GM10266 (cell line): ENCODE results near the gene SLC25A42.

Experiments
- DNase-seq: peaks from one replicate; pipeline ENCODE4 v3.0.0; 2012; ENCODE audit errors: extremely low spot score
- TF ChIP-seq, protein P1 (sequence below): IDR thresholded peaks from 2 replicates; pipeline ENCODE4 v1.5.1; 2012; ENCODE audit warnings: mild to moderate bottlenecking, low read depth; ENCODE audit not compliant: control insufficient read depth, insufficient read depth; ENCODE audit errors: missing control alignments

SLC25A42 gene

DNA sequence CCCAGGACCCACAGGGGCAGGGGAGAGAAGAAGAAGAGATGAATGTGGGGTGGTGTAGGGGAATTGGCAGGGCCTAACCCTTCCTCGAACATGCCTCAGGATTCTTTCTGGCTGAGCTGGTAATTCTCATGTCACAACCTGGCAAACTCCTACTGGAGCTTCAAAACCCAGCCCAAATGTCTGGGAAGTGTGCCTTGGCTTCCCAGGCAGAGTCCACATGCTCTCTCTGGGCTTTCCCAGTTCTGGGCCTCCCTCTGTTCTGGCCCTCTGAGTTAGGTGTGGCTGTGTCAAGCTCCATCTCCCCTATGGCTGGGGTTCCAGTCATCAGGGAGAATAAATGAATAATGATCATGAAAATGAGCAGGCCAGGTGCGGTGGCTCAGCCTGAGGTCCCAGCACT lies 85.6 kb downstream of the SLC25A42 start:
- TF ChIP-seq, protein P1, sequence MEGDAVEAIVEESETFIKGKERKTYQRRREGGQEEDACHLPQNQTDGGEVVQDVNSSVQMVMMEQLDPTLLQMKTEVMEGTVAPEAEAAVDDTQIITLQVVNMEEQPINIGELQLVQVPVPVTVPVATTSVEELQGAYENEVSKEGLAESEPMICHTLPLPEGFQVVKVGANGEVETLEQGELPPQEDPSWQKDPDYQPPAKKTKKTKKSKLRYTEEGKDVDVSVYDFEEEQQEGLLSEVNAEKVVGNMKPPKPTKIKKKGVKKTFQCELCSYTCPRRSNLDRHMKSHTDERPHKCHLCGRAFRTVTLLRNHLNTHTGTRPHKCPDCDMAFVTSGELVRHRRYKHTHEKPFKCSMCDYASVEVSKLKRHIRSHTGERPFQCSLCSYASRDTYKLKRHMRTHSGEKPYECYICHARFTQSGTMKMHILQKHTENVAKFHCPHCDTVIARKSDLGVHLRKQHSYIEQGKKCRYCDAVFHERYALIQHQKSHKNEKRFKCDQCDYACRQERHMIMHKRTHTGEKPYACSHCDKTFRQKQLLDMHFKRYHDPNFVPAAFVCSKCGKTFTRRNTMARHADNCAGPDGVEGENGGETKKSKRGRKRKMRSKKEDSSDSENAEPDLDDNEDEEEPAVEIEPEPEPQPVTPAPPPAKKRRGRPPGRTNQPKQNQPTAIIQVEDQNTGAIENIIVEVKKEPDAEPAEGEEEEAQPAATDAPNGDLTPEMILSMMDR, result no peak
- DNase-seq, result no peak

DNA sequence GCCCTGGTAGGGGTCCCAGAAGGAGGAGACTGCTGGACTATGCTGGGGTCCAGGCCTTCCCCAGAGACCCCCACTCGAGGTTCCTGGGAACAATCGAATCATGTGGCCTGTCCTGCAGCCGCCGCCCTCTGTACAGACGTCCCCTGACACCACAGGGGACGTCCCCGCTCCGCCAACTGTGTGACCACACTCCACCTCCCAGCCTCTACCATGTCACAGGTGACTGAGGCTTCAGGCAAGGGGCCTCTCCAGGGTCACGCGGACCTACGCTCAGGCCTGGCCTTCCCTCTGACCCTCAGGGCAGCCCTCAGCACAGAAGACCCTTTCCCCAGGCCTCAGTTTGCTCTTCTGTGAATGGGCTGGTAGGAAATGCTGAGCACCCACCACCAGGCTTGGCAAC lies 87.6 kb downstream of the SLC25A42 start:
- DNase-seq, result no peak
- TF ChIP-seq, protein P1, result no peak

DNA sequence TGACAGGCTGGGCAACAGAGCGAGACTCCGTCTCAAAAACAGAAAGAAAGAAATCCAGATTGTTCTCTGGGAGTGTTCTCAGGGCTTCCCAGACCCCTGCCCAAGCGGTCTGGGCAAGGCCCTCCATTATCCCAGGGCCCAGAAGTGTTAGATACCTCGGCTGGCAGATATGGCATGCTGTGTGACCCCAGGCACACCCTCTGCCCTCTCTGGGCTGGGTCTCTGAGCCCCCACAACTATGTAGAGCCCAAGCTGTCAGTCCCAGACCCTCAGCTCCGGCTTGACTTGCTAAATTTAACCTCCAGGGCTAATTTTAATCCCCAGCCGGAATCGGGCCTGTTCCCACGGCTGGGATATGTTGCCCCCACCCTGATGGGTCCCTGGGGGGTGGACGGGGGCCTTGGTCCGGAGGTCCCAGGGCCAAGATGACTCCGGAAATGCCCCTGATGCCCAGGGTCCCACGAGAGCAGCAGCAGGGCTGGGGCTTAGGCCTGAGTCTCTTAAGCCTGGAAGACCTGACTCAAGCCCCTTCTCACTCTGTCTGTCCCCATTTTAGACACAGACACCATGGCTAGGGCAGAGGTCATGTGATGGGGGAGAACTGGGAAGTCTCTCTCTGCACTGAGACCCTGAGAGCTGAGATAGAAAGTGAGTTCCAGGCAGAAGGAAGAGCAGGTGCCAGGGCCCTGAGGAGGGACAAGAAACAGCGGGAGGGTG lies 89.0 kb downstream of the SLC25A42 start:
- no peak for DNase-seq
- TF ChIP-seq, protein P1, result no peak

- DNase-seq, result no peak
Measured at GRCh38 chr19:19154768-19155494, 91.1 kb downstream of the SLC25A42 start.

DNA sequence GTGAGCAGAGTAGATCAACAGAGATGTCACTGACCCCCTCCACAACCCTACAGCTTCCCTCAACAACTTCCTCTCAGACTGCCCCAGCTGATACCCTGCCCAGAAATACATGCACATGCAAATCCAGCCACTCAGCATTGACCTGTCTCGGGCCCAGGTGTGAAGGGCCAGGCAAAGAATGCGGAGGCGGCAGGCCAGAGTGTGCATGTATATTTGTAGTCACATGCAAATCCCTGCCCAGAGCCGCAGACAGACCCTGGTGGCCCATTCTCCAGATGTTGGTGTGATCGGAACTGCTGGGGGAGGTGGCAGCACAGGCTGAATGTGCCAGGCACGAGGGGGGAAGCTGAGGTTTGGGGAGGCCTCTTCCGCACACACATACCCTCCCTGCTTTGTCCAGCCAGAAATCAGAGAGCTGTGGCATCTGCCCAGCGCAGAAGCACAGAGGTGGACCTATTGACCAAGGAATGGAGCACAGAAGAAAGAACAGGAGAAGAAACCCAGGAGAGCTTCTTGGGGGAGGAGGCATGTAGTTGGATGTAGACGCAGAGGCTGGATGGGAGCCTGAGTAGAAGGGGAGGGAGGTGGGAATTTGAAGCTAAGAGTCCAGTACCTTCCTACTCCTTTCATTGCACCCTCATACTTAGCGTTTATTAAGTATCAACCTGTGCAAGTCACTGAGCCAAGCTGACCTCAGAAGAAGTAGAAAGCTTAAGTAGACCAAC lies 91.9 kb downstream of the SLC25A42 start:
- no peak for DNase-seq
- TF ChIP-seq, protein P1, result no peak

More at GRCh38 chr19:19154768-19155494, 91.1 kb downstream of the SLC25A42 start:
- TF ChIP-seq, protein P1, result no peak

GRCh38 chr19:19157808-19158207 lies 94.0 kb downstream of the SLC25A42 start:
- TF ChIP-seq, protein P1, result no peak

DNA sequence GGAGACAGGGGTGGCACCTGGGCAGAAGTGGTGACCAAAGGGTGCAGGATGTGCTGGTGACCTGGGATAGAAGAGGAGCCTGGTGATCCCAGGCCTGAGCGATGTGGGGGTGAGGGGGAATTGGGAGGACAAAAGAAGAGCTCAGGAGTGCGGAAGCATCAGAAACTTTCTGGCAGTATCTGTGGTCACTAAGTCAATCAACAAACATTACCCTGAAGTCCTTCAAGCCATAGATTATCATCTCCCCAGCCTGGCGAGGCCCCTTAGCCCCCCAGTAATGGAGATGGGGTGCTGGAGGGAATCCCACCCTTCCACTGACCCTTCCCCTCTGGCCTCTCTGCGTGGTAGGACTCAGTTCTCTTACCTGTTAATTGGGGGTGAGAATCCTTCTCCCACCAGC lies 95.7 kb downstream of the SLC25A42 start:
- DNase-seq, result no peak
- TF ChIP-seq, protein P1, result no peak

More at GRCh38 chr19:19157808-19158207, 94.0 kb downstream of the SLC25A42 start:
- DNase-seq, result no peak
